Adipocyte (in vitro differentiated cells): ENCODE results near the gene ARHGAP26.

Experiments used
- DNase-seq: peaks from one replicate; pipeline ENCODE4 v3.0.0-alpha.2; 2015; ENCODE audit warnings: low read depth
- H3K27me3 ChIP-seq: replicated peaks from 2 replicates; pipeline ENCODE4 v1.7.0; 2013; ENCODE audit warnings: mild to moderate bottlenecking, low read length, moderate library complexity; ENCODE audit not compliant: control insufficient read depth, insufficient read depth
- H3K36me3 ChIP-seq: 2 replicates; pipeline ENCODE4 v1.7.0; 2013; ENCODE audit warnings: low read length, mild to moderate bottlenecking, moderate library complexity; ENCODE audit not compliant: control insufficient read depth, insufficient read depth, severe bottlenecking
- H3K4me1 ChIP-seq: 2 replicates; pipeline ENCODE4 v1.7.0; 2013; ENCODE audit warnings: mild to moderate bottlenecking, low read length, moderate library complexity; ENCODE audit not compliant: control insufficient read depth, insufficient read depth
- H3K4me3 ChIP-seq: 2 replicates; pipeline ENCODE4 v1.7.0; 2013; ENCODE audit warnings: mild to moderate bottlenecking, low read length, moderate library complexity
- H3K9ac ChIP-seq: 2 replicates; pipeline ENCODE4 v1.7.0; 2013; ENCODE audit warnings: mild to moderate bottlenecking, low read length, moderate library complexity
- H3K9me3 ChIP-seq: 2 replicates; pipeline ENCODE4 v1.7.0; 2013; ENCODE audit warnings: mild to moderate bottlenecking, low read length, moderate library complexity; ENCODE audit not compliant: control insufficient read depth

Gene ARHGAP26

DNA sequence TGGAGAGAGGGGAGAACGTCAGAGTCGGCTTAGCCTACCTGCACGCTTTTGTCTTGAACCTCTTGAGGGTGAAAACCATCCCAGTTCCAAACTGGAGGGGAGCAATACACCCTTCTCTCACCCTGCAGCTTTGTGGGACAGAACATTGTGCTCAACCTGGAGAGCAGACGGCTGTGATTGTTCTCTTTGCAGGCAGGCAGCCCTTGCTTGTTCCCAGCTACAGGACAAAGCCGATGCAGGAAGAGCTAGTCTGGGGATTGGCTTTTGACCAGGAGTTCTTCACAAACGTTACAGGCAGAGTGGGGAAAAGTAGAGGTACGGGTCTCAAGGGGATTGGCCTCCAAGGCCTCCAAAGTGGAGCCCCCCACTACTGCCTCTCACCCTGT, 33.9 kb upstream of the ARHGAP26 start:
- Histone ChIP-seq H3K27me3 (no peaks in the 10 kb centered on the region), H3K9ac (no peak overlapping the region), H3K9me3 (no peaks in the 10 kb centered on the region), H3K4me3 (no peak overlapping the region), H3K36me3 (no peaks in the 10 kb centered on the region), H3K4me1 (peaks cover 15% of the 10 kb centered on the region)
- DNase-seq = no peak

DNA sequence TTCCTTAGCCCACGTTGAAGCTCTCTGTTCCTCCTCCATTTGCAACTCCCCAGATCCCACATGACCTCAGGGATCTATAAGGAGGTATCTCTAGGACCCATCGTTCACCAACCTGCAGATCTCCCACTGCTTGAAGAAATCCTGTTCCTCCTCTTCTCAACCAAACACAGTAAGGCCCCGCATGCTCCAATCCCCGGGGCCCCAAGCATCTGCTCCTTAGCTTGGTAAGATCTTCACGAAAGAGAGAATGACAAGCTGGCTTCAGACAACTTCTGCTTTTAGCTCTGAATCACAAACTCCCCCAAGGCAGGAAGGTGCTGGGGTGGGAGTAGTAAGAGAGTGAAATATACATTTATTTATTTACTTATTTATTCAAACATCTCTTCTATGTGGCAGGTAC, 33.0 kb upstream of the ARHGAP26 start:
- H3K4me1 ChIP-seq = peaks cover 18% of the 10 kb centered on the region
- H3K27me3 ChIP-seq = no peaks in the 10 kb centered on the region
- H3K36me3 ChIP-seq = no peaks in the 10 kb centered on the region
- DNase-seq = no peak
- H3K9ac ChIP-seq = no peak overlapping the region
- H3K9me3 ChIP-seq = no peaks in the 10 kb centered on the region
- H3K4me3 ChIP-seq = no peak overlapping the region

DNA sequence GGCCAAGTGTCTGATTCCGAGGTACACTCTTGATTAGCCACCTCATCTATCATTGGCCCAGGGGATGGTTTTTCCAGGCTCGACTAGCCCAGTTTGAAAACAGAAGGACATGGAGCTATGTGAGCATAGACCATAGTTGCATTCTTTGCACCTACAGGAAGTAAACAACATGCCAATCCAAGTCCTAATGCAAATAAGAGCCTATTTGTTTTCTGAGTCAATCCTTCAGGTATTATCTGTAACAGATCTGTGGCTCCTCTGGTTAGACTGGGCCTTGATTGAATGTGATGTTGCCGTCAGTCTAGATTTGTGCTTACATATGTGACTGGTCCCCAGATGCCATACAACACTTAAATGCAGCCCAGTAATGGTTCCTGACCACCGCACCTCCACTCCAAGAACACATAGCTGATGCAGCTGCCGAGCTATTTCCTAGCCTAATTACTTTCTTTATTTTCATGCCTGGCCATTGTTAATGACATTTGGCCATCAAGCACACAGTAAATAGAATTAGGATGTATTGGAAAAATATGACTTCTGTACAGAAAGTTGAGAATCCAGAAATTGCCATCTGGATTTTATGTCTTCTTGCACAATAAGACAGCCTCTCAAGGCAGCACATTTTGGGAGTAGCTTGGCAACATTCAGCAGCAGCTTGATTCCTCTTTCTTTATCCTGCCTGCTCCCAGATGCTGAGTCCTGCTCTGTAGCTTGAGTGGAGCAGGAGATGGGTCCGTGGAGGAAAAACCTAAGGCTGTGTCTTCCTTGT, 29.5 kb upstream of the ARHGAP26 start:
- Histone ChIP-seq H3K4me3 (peak overlapping the region; percentile 63), H3K9me3 (no peaks in the 10 kb centered on the region), H3K36me3 (no peaks in the 10 kb centered on the region), H3K27me3 (no peaks in the 10 kb centered on the region), H3K4me1 (peaks cover 29% of the 10 kb centered on the region), H3K9ac (peak overlapping the region; percentile 65)
- DNase-seq = peak; percentile 79

GRCh38 chr5:142743592-142744441, 26.4 kb upstream of the ARHGAP26 start:
- peak overlapping the region; percentile 50 for H3K9ac ChIP-seq
- H3K27me3 ChIP-seq = no peaks in the 10 kb centered on the region
- no peaks in the 10 kb centered on the region for H3K9me3 ChIP-seq
- peak overlapping the region; percentile 39 for H3K4me3 ChIP-seq
- peaks cover 55% of the 10 kb centered on the region for H3K4me1 ChIP-seq
- DNase-seq = peak; percentile 34
- H3K36me3 ChIP-seq = no peaks in the 10 kb centered on the region

GRCh38 chr5:142745268-142745667, 24.9 kb upstream of the ARHGAP26 start:
- Histone ChIP-seq H3K4me3 (no peak overlapping the region), H3K36me3 (no peaks in the 10 kb centered on the region), H3K9me3 (no peaks in the 10 kb centered on the region), H3K9ac (no peak overlapping the region), H3K27me3 (no peaks in the 10 kb centered on the region), H3K4me1 (peaks cover 64% of the 10 kb centered on the region)
- no peak for DNase-seq

GRCh38 chr5:142746532-142747433, 23.4 kb upstream of the ARHGAP26 start:
- DNase-seq = peak; percentile 90
- no peaks in the 10 kb centered on the region for H3K9me3 ChIP-seq
- no peaks in the 10 kb centered on the region for H3K27me3 ChIP-seq
- peak overlapping the region; percentile 65 for H3K9ac ChIP-seq
- peaks cover 61% of the 10 kb centered on the region for H3K4me1 ChIP-seq
- peak overlapping the region; percentile 18 for H3K4me3 ChIP-seq
- H3K36me3 ChIP-seq = no peaks in the 10 kb centered on the region

DNA sequence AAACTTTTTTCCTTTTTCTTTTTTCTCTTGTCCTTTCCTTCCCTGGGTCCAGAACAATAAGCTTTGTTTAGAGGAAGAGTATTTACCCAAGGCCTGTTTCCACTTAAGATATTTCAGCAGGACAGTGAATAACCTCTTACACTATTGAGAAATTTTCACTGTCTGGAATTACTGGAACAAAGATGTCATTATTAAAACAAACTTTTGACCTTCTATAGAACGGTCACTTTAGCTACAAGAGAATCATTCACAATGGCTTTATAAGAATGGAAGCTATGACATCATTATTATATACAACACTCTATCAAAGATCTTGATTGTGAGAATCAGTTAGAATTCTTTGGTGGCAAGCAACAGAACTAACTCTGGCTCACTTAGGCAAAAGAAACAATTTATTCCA, 22.0 kb upstream of the ARHGAP26 start:
- Histone ChIP-seq H3K36me3 (no peaks in the 10 kb centered on the region), H3K4me3 (no peak overlapping the region), H3K27me3 (no peaks in the 10 kb centered on the region), H3K9ac (peak overlapping the region; percentile 65), H3K9me3 (no peaks in the 10 kb centered on the region), H3K4me1 (peaks cover 74% of the 10 kb centered on the region)
- DNase-seq = peak; percentile 80

- Histone ChIP-seq H3K4me1 (peaks cover 74% of the 10 kb centered on the region), H3K9me3 (no peaks in the 10 kb centered on the region), H3K36me3 (no peaks in the 10 kb centered on the region), H3K4me3 (no peak overlapping the region), H3K9ac (peak overlapping the region; percentile 65), H3K27me3 (no peaks in the 10 kb centered on the region)
- no peak for DNase-seq
Measured at GRCh38 chr5:142748568-142749249, 21.5 kb upstream of the ARHGAP26 start.

GRCh38 chr5:142749321-142749720, 20.9 kb upstream of the ARHGAP26 start:
- no peak overlapping the region for H3K4me3 ChIP-seq

DNA sequence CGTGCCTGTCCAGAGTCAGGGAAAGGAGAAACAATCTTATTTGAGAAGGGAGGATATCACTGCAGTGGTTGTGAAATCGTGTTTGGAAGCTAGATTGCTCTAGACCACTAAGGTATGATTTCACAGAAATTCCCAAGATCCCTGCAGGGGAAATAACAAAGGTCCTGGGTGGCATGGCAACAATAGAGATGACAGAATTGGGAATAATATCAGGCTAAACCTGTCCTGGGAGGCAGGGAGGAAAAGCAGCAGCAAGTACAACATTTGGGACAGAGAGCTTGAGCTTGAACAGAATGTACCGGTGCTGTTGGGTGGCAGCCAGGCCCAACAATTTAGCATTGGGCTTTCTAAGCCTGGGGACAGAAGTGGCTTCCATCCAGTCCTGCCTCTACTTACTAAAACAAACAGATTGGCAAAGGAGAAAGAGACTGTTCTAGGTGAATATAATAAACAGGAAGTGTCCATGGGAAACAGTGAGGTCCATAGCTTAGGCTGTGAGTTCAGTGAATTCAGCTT, 17.0 kb upstream of the ARHGAP26 start:
- H3K4me1 ChIP-seq = peaks cover 53% of the 10 kb centered on the region
- peak overlapping the region; percentile 31 for H3K4me3 ChIP-seq
- peak overlapping the region; percentile 56 for H3K9ac ChIP-seq
- H3K27me3 ChIP-seq = no peaks in the 10 kb centered on the region
- H3K9me3 ChIP-seq = no peaks in the 10 kb centered on the region
- no peaks in the 10 kb centered on the region for H3K36me3 ChIP-seq
- DNase-seq = peak; percentile 75

More at GRCh38 chr5:142749321-142749720, 20.9 kb upstream of the ARHGAP26 start:
- H3K4me1 ChIP-seq = peaks cover 74% of the 10 kb centered on the region
- DNase-seq = no peak
- no peaks in the 10 kb centered on the region for H3K27me3 ChIP-seq
- no peak overlapping the region for H3K9ac ChIP-seq
- no peaks in the 10 kb centered on the region for H3K9me3 ChIP-seq
- H3K36me3 ChIP-seq = no peaks in the 10 kb centered on the region
